ENCODE data around the gene LY6G5B.

Gene LY6G5B

DNA sequence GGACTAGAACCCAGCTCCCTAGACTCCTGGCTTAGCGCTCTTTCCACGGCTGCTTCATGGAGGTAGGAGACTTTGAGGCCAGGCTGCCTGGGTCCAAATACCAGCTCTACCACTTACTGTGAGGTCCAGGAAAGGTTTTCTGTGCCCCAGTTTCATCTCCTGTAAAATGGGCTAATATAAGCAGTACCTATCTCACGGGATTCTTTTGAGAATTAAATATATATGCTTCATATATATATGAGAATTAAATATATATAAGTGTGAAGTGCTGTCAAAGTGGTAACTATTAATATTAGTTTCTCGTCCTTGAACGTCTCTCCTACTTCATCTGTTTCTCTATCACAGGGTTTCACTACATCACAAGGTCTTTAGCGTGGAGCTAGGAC is 21.3 kb downstream of the LY6G5B start:
- TF ChIP-seq, protein P1, sequence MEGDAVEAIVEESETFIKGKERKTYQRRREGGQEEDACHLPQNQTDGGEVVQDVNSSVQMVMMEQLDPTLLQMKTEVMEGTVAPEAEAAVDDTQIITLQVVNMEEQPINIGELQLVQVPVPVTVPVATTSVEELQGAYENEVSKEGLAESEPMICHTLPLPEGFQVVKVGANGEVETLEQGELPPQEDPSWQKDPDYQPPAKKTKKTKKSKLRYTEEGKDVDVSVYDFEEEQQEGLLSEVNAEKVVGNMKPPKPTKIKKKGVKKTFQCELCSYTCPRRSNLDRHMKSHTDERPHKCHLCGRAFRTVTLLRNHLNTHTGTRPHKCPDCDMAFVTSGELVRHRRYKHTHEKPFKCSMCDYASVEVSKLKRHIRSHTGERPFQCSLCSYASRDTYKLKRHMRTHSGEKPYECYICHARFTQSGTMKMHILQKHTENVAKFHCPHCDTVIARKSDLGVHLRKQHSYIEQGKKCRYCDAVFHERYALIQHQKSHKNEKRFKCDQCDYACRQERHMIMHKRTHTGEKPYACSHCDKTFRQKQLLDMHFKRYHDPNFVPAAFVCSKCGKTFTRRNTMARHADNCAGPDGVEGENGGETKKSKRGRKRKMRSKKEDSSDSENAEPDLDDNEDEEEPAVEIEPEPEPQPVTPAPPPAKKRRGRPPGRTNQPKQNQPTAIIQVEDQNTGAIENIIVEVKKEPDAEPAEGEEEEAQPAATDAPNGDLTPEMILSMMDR (IDR thresholded peaks at IDR 0.05; ENCODE audit: low read depth, low read length, missing control alignments): no peak
- DNase-seq (ENCODE audit: extremely low read depth, low read depth): no peak
- H3K4me3 ChIP-seq (replicated peaks; ENCODE audit: low read depth, low read length): no peak overlapping the region

DNA sequence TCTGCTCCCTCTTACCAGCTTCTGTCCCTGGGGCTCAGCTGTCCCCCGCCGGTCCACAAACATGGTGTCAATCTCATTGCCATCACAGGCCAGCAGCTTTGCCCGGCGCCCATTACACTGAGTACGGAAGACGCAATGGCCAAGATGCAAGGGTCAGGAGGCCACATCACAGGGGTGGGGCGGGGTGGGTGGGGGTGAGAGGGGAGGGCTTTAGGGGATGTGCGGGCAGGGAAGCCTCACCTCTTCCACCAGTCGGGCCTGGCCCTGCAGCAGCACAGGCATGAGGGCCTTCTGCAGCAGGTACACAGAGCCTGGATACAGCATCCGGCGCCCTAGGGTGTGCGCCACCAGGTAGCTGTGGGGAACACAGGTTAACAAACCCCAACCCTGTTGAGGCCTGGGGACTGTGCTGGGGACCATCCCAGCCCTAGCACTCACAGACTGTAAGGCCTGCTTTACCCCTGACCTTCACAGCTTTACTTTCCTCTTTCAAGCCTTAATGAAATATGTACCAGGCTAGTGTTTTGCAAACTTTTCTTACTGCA is 21.9 kb downstream of the LY6G5B start:
- DNase-seq (ENCODE audit: extremely low read depth, low read depth): no peak
- H3K4me3 ChIP-seq (replicated peaks; ENCODE audit: low read depth, low read length): no peak overlapping the region
- TF ChIP-seq, protein P1 (IDR thresholded peaks at IDR 0.05; ENCODE audit: low read depth, low read length, missing control alignments): no peak

DNA sequence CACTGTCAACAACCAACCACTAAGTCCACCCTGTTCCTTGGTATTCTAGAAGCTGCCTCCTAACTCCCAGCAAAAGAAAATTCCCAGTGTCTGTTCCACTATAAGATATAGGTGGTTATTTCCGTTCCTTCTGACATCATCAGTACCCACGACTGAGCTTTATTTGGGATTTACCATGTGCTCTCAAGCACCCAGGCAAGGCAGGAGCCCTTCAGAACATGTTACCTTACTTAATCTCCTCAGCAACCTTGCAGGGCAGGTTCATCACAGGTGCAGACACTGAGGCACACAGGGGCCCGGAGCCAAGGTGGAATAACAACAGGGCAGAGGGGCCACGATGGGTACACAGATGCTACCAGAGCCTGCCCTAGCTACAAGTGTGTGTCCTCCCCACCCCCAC is 22.6 kb downstream of the LY6G5B start:
- DNase-seq (ENCODE audit: extremely low read depth, low read depth): no peak
- no peak overlapping the region for H3K4me3 ChIP-seq (replicated peaks; ENCODE audit: low read depth, low read length)
- TF ChIP-seq, protein P1 (IDR thresholded peaks at IDR 0.05; ENCODE audit: low read depth, low read length, missing control alignments): no peak

DNA sequence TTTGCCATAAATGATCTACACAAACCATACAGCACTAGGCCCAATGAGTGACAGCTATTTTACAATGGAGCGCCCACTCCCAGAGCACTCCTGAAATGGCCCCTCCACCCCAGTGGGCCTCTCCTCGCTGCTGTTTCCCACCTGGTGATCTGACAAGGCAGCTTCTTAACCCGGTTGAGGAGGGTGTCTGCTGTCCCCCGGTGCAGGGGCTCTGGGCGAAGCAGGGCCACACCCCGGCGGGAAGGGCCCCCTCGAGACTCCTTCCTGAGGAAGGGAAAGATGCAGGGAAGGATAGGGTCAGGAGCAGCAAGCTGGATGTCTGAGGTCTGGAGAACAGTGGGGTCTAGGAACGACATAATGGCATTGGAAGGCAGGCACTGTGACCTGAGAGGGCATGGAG is 23.1 kb downstream of the LY6G5B start:
- TF ChIP-seq, protein P1 (IDR thresholded peaks at IDR 0.05; ENCODE audit: low read depth, low read length, missing control alignments): no peak
- H3K4me3 ChIP-seq (replicated peaks; ENCODE audit: low read depth, low read length): no peak overlapping the region
- no peak for DNase-seq (ENCODE audit: extremely low read depth, low read depth)

DNA sequence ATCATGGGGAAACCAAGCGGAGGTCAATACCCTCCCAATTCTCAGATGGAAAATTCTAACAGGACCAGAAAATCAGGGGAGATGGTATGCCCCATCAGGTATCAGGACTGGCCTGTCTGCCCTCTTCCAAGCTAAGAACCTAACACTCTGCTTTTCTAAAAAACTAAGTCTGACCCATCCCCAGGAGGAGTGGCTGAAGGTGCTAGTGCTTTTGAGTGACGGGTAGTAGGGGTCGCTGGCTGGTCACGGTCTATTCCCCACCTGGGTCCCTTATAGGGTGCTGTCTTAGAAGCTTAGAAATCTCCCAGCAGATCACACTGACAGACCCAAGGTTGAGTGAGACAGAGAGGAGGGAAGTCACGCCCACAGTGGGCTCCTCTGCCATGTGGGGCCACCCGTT is 23.8 kb downstream of the LY6G5B start:
- TF ChIP-seq, protein P1 (IDR thresholded peaks at IDR 0.05; ENCODE audit: low read depth, low read length, missing control alignments): no peak
- DNase-seq (ENCODE audit: extremely low read depth, low read depth): no peak
- H3K4me3 ChIP-seq (replicated peaks; ENCODE audit: low read depth, low read length): no peak overlapping the region

DNA sequence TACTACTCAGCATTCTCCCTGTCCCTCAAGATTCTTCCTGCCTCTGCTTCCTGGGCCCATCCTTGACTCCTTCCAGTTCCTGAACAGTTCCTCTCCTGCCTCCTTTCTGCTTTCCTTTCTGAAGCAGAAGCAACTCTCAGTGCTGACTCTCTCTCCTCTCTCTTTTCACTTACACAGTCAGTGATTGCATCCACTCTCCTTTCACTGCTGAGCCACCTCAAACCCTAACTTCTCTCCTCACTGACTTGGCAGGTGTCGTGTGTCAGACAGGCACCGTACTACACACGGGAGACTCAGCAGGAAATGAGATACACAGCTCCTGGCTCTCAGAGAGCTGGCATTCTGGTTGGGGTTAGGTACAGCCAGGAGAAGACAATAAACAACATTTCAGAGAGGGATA is 27.8 kb downstream of the LY6G5B start:
- TF ChIP-seq, protein P1 (IDR thresholded peaks at IDR 0.05; ENCODE audit: low read depth, low read length, missing control alignments): no peak
- H3K4me3 ChIP-seq (replicated peaks; ENCODE audit: low read depth, low read length): no peak overlapping the region
- no peak for DNase-seq (ENCODE audit: extremely low read depth, low read depth)

DNA sequence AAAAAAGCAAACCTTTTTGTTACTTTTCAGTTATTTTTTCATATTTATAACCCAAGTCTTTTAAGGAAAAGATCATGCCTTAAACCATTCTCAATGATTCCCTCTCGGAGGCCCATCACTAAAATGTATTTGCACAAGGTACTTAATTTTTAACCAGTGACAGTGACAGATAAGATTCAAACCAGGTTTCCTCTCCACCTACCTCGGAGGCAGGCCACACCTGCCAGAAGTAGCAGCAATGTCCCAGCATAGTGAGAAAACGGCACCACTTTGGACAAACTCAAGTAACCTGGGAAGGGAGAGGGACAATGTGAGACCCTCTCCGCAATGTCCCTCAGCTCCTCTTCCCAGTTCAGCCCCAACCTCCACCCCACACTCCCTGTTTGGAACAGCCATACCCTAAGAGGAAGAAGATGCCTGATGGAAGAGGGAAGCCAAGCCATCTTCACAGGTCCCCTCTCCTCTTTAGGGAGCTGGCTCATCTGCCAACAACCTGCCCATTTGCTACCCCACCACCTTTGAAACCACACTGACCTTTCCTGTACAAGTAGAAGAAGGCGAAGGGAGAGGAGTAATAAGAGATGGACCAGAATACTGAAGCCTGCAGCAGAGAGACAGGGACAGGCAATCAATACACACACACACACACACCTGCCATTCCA is 31.1 kb downstream of the LY6G5B start:
- TF ChIP-seq, protein P1 (IDR thresholded peaks at IDR 0.05; ENCODE audit: low read depth, low read length, missing control alignments): no peak
- no peak overlapping the region for H3K4me3 ChIP-seq (replicated peaks; ENCODE audit: low read depth, low read length)
- no peak for DNase-seq (ENCODE audit: extremely low read depth, low read depth)
